Upper lobe of right lung (tissue), 1 donor: ENCODE data around the gene ZNF689. TPM values are rescaled to one million over a fixed set of nuclear protein-coding genes. Genes with fewer than 3 reads are reported as not detected.

Experiments
- ATAC-seq: fragments of 200-7000 bp; cut with Tn5 transposase; one replicate; pipeline ENCODE4 v1.9.1; 2020; ENCODE audit warnings: mild to moderate bottlenecking, moderate library complexity
- DNase-seq: peaks from one replicate; pipeline ENCODE4 v3.0.0-alpha.2; 2020
- H3K27ac ChIP-seq: fragments of 200-600 bp; one replicate; pipeline ENCODE4 v1.8.0; 2022
- H3K27me3 ChIP-seq: fragments of 200-600 bp; one replicate; pipeline ENCODE4 v1.8.0; 2022; ENCODE audit warnings: mild to moderate bottlenecking
- H3K36me3 ChIP-seq: fragments of 200-600 bp; one replicate; pipeline ENCODE4 v1.8.0; 2022
- H3K4me1 ChIP-seq: fragments of 200-600 bp; one replicate; pipeline ENCODE4 v1.8.0; 2022
- H3K4me3 ChIP-seq: fragments of 200-600 bp; one replicate; pipeline ENCODE4 v1.8.0; 2022; ENCODE audit warnings: mild to moderate bottlenecking
- H3K9me3 ChIP-seq: fragments of 200-600 bp; one replicate; pipeline ENCODE4 v1.8.0; 2022
- intact Hi-C: fragments of 100-400 bp; cut with DNase I; formaldehyde crosslinking; loops from one replicate; pipeline ENCODE4 v1.11.0; 2022
- total RNA-seq: library from RNA; stranded (reverse); fragmentation: NEBNext Ultra II Directional; extraction: Animal tissue kit (Norgen Biotek cat#: 25700); gene quantifications from one replicate; pipeline ENCODE4 v1.2.1, GENCODE V29; 2021
- TF ChIP-seq, protein P1 (sequence below): fragments of 200-600 bp; IDR thresholded peaks from one replicate; pipeline ENCODE4 v1.8.0; 2022; ENCODE audit warnings: antibody characterized with exemption
- donor health status: DM: no; HTN: yes; CAD: no; lungs with severe emphysema.

The ZNF689 gene
- total RNA-seq, 1 donor from 2014 or later: 7.2 TPM

DNA sequence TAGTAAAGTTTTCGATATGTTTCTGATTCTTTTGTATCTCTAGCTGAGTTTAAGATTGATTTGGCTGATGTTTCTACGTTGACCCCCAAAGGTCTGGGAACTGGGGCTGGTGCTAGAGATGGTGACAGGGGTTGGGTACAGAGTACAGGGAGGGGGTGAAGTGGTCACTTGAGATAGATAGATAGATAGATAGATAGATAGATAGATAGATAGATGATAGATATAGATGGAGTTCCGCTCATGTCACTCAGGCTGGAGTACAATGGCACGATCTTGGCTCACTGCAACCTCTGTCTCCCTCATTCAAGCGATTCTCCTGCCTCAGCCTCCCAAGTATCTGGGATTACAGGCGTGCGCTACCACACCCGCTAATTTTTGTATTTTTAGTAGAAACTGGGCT, 46.2 kb upstream of the ZNF689 start:
- peaks cover 32% of the 10 kb centered on the region for H3K4me1 ChIP-seq
- no peak overlapping the region for H3K4me3 ChIP-seq
- TF ChIP-seq, protein P1, sequence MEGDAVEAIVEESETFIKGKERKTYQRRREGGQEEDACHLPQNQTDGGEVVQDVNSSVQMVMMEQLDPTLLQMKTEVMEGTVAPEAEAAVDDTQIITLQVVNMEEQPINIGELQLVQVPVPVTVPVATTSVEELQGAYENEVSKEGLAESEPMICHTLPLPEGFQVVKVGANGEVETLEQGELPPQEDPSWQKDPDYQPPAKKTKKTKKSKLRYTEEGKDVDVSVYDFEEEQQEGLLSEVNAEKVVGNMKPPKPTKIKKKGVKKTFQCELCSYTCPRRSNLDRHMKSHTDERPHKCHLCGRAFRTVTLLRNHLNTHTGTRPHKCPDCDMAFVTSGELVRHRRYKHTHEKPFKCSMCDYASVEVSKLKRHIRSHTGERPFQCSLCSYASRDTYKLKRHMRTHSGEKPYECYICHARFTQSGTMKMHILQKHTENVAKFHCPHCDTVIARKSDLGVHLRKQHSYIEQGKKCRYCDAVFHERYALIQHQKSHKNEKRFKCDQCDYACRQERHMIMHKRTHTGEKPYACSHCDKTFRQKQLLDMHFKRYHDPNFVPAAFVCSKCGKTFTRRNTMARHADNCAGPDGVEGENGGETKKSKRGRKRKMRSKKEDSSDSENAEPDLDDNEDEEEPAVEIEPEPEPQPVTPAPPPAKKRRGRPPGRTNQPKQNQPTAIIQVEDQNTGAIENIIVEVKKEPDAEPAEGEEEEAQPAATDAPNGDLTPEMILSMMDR: no peak
- H3K36me3 ChIP-seq: peaks cover 55% of the 10 kb centered on the region
- intact Hi-C loops: no loop called here
- DNase-seq (no peak), ATAC-seq (no peak)
- H3K9me3 ChIP-seq: no peaks in the 10 kb centered on the region
- H3K27ac ChIP-seq: no peak overlapping the region
- H3K27me3 ChIP-seq: no peaks in the 10 kb centered on the region

DNA sequence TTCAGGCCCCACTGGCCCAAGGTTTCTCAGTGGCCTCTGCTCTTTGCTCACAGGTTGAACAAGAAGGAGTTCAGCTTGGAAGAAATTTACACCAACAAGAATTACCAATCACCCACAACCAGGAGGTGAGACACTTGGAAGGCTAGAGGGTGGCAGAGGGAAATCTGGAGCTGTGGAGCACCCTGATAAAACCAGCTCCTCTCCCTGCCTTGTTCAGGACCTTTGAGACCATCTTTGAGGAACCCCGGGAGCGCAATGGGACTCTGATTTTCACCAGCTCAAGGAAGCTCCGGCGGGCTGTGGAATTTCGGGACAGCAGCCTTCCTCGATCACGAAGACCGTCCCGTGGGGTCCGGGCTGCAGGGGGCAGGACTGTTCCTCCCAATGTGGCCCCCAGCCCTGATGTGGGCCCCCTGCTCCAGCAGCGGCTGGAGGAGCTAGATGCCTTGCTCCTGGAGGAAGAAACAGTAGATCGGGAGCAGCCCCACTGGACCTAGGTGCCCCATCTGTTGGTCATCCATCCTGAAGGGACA, 45.7 kb upstream of the ZNF689 start:
- no peak overlapping the region for H3K27ac ChIP-seq
- no peaks in the 10 kb centered on the region for H3K27me3 ChIP-seq
- DNase-seq (no peak), ATAC-seq (no peak)
- intact Hi-C loops: no loop called here
- TF ChIP-seq, protein P1: no peak
- H3K36me3 ChIP-seq: peaks cover 49% of the 10 kb centered on the region
- no peaks in the 10 kb centered on the region for H3K9me3 ChIP-seq
- peaks cover 27% of the 10 kb centered on the region for H3K4me1 ChIP-seq
- H3K4me3 ChIP-seq: no peak overlapping the region

DNA sequence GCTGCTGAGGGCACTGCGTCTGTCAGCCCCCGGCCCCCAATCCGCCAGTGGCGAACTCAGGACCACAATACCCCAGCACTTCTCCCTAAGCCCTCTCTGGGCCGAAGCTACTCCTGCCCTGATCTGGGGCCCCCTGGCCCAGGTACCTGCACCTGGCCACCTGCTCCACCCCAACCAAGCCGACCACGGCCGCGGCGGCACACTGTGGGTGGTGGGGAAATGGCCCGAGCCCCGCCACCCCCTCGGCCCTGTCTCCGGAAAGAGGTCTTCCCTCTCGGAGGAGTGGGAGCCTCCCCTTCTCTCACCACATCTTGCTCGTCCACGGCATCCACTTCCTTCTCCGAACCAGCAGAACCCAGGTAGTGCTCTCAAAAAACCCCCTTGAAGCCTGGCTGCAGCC, 44.7 kb upstream of the ZNF689 start:
- Histone ChIP-seq H3K36me3 (peaks cover 49% of the 10 kb centered on the region), H3K9me3 (no peaks in the 10 kb centered on the region), H3K4me3 (no peak overlapping the region), H3K27ac (no peak overlapping the region), H3K4me1 (peaks cover 20% of the 10 kb centered on the region), H3K27me3 (no peaks in the 10 kb centered on the region)
- TF ChIP-seq, protein P1: no peak
- DNase-seq: no peak
- no peak for ATAC-seq
- intact Hi-C loops: no loop called here

DNA sequence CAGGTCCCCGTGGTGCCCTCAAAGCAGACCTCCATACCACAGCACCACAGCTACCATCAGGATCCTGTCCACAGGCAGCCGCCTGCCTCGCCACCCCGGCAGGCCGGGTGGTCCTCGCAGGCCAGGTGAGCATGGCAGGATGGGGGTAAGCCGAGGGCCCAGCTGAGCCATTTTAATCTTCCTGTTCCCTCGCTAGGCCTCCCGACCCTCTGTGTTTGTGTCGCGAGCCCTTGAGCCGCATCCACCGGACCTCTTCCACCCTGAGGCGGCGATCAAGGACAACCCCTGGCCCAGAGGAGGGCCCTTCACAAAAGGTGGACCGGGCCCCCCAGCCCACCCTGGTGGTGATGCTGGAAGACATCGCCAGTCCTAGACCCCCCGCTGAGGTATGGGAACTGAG, 42.5 kb upstream of the ZNF689 start:
- Histone ChIP-seq H3K4me3 (no peak overlapping the region), H3K36me3 (peaks cover 49% of the 10 kb centered on the region), H3K27ac (no peak overlapping the region), H3K27me3 (no peaks in the 10 kb centered on the region), H3K4me1 (peaks cover 23% of the 10 kb centered on the region), H3K9me3 (no peaks in the 10 kb centered on the region)
- ATAC-seq (no peak), DNase-seq (no peak)
- TF ChIP-seq, protein P1: no peak
- intact Hi-C loops: no loop called here

DNA sequence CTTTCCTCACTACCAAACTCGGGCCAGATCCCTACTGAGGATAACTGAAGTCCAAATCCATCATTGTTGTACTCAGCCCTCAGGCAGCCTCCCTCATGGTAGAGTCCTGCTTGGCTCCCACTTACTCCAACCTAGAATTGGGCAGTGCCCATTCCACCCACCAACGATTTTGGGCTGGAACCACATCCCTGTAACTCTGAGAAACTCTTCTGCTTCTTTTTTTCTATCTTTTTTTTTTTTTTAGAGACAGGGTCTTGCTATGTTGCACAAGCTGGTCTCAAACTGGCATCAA, 41.8 kb upstream of the ZNF689 start:
- Histone ChIP-seq H3K27ac (peak overlapping the region; percentile 95), H3K4me1 (peaks cover 17% of the 10 kb centered on the region), H3K4me3 (peak overlapping the region; percentile 97), H3K9me3 (no peaks in the 10 kb centered on the region), H3K27me3 (no peaks in the 10 kb centered on the region), H3K36me3 (peaks cover 49% of the 10 kb centered on the region)
- ATAC-seq (no peak), DNase-seq (no peak)
- intact Hi-C loops: no loop called here
- TF ChIP-seq, protein P1: no peak
